CD4-positive, alpha-beta T cell treated with Interleukin-15 for 4 hours (primary cell): ENCODE measurements around the gene CIAO3.

Source experiments
- DNase-seq: peaks from one replicate; pipeline ENCODE4 v3.0.0-alpha.2; 2020; ENCODE audit warnings: low spot score

Gene CIAO3

DNA sequence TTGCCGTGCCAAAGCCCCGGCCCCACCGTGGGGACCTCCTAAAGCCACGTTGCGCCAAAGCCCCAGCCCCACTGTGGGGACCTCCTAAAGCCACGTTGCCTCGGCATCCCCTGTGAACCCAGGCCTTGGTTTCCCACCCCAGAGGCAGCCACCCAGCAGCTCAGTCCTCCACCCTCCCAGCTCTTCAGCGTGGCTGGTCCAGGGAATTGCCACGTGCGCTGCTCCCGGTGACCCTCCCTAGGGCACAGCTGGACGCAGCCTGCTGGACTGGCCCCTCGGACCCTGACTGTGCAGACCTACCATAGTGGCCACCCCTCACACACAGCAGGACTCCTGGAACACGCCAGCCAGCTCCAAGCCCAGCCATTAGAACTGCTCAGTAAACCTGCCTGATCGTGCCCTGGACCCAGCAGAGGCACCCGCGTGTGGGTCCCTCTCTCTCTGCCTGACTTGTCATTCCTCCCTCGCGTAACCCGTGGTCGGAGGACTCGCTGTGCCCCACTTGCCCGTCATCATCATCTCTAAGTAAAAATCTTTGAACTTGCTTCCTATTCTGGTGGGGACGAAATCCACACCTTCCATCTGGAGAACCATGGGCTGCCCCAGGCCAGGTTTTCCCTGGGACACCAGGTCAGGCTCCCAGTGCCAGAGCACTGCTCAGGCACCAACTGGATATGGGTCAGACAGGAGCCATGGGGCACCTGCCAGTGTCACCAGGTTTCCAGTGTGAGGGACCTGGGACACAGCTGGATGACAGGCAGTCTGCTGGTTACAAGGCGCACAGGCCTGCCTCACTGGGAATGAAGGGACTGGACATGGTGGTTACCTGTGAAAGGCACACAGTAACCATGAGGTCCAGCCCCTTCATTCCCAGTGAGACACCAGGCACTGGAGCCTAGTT lies 5.6 kb downstream of the CIAO3 start:
- no peak for DNase-seq

DNA sequence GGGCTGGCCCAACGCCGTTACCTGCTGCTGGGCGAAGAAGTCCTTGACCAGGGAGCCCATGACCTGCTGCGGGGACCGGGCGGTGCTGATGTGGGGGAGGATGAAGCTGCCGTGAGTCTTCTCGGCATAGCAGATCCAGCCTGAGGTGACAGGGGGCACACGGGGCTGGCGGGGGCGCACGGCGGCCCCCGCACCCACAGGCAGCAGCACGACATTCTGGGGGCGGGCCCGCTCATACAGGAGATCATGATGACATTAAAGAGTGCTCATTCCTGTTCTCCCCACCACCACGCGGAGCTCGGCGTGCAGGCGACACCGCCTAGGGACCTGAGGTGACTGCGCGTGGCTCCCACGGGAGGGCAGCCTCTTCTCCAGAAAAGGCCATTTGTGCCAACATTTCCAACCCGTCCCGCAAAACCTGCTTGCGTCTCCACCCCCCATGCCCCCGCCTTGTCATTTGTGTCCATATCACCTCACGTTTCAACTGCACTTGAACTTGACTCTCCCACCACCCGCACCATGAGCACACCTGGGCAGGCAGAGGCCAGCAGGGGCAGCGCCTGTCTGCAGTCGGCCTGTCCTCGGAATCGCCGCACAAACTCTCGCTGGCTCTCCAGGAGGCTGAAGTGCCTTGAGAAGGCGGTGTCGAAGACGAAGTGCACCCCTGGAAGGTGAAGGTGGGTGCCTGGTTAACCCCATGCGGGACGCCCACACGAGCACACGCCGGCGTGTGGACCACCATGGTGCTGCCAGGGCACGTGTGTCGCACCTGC lies 6.4 kb downstream of the CIAO3 start:
- no peak for DNase-seq

DNA sequence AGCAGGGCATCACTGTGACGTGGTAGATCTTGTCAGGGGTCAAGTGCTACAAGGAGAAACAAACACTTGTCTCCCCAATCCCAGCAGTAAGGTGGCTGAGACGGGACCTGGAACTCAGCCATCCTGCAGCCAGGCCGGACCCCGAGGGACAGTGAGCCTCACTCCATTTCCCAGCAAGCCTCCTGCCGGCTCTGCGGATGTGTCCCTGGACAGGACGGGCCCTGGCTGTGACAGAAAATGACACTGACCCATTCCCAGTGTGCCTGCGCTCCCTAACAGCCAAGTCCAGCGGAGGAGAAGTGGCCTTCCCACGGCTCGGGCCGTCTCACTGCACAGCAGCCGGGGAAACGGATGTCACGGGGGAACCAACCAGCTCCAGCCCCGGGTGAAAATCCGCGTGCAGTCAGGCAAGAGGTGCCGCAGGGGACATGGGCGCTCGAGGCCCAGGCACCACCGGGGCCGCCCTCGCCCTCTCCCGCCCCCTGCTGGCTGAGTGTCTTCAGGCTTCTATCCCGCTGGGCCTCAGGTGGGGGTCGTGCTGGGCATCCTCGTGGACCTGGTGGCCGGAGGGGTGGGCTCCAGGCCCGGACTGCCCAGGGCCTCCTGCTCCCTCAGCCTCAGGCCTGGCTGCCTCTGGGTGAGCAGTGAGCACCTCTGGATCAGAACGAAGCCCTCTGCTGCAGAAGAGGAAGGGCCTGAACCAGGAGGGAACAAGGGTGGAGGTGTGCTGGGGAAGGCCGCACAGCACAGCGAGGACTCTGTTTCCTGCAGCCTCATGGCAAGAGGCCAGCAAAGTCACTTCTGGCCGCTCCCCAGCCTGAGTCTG lies 7.2 kb downstream of the CIAO3 start:
- DNase-seq = no peak

DNA sequence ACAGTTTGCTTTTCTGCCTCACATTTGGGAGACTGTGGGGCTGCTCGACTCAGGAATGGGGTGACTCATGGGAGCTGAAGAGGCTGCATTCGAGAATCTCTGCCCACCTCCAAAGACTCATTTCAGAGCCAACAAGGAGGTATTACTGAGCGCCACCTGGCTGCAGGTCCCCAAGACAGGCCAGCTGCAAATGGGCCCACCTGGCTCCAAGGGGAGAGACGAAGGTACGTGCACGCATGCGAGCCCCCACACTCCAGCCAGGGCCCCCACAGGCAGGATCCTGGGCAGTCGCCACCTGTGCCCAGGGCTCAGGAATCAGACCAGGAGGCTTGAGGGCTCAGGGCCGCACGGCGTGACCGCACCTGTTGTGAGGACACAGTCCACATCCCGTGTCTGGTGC lies 7.9 kb downstream of the CIAO3 start:
- no peak for DNase-seq

DNA sequence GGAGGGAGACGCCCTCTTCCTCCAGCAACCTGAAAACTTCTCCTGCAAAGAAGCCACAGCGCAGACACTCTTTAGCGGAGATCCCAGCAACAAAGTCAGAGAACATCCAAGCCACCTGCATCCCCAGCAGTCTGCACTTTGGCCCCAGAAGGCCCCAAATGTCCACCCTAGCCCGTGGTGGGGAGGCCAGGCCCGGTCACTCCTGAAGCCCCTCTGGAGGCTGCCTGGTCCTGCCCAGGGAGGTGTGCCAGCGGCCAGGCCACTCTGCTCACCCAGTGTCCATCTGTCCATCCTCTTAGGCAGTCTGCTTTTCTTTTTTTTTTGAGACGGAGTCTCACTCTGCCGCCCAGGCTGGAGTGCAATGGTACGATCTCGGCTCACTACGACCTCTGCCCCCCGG lies 8.5 kb downstream of the CIAO3 start:
- no peak for DNase-seq

DNA sequence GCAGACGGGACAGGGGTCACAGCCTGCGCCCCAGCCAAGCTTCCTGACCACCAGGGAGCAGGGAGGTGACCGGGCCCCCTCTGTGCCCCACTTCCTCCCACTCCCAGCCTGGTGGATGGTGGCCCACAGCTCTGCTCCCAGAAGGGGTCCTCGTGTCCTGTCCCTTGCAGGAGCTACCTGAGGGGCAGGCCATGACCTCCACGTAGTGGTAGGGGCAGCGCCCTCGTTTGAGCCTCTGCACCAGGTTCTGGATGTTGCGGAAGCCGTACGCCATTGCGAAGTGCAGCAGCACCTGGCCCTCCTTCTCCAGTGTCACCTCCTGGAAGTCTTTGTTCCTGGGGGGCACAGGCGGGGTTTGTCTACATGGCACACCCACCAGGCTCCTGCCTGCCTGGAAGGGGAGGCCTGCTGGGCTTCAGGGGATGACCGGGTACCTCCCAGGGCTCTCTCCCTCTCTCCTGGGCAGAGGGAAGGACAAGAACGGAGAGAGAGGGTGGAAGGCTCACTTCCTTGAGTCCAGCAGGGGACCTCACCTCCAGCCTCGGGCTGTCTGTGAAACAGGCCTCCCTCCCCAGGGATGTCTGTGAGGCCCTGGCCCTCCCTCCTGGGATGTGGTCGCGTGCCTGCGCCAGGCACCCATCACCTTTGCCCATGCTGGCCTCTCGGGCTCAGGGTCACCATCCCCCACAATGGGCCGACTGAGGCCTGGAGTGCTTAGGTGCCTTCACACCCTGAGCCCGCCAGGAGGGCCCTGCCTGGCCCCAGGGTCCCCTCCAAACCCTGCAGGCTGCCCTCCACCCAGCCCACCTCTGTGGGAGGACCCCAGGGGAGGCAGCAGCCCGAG lies 9.9 kb downstream of the CIAO3 start:
- no peak for DNase-seq

DNA sequence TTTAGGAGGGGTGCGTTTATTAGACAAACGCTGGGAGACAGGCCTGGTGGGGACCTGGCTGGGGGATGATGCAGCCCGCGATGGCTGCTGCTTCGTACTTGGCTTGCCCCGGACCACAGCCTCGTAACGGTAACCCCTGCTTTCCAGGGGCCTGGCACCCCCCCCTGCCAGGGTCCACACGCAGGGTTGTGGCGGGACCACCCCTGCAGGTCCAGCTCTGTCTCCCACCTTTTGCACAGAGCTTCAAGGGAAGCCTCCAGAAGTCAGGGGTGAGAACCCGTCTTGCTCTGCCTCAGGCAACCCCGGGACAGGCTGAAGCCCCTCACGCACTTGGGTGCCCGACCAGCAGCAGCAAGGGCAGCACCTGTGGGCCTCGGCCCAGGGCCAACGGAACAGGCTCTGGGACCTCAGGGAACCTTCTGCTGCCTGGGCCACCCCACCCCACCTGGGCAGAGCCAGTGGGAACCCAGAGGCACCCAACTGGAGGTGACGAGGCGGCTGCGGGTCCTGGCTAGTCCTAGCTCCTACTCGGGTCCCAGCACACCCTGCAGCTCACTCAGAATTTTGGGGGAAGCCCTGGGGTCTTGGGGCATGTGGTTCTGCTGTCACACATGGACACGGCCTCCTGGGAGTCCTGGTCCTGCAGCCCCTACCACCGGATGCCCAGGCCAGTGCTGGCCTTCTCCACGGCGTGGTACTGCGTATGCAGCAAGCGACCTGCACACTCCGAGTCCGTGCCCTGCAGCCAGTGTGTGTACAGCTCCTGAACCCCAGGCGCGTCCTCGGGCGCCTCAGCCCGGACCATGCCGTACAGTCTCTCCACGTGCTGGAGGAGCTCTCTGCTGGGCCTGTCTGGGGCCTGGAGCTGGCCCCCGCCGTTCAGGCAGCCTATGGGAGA lies 10.8 kb downstream of the CIAO3 start:
- no peak for DNase-seq

DNA sequence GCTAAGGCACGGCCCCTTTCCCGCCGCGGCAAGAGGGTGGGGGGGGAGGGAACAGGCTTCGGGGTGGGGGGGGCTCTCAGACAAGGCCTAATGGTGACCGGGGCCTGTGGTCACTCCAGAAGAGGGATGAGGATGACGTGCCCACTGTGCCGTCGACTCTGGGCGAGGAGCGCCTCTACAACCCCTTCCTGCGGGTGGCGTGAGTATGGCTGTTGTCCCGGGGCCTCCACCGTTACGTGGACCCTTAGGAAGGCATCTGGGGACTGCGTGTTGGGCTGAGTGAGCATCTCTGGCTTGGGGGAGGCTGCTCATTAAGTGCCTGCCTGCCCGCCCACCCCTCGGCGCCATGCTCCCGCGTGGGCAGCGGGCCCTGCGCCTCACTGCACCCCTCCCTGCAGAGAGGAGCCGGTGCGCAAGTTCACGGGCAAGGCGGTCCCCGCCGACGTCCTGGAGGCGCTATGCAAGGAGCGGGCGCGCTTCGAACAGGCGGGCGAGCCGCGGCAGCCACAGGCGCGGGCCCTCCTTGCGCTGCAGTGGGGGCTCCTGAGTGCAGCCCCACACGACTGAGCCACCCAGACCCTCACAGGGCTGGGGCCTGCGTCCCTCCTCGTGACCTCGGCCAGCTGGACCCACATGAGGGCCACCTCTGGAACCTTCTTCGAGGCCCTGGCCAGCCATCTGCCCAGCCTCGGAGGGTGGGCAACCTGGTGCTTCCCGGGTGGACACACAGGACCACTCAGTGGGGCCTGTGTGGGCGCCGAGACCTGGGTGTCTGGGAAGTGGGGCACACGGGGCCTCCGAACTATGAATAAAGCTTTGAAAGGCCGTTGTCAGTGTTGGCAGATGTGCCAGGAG lies 11.7 kb downstream of the CIAO3 start:
- no peak for DNase-seq

DNA sequence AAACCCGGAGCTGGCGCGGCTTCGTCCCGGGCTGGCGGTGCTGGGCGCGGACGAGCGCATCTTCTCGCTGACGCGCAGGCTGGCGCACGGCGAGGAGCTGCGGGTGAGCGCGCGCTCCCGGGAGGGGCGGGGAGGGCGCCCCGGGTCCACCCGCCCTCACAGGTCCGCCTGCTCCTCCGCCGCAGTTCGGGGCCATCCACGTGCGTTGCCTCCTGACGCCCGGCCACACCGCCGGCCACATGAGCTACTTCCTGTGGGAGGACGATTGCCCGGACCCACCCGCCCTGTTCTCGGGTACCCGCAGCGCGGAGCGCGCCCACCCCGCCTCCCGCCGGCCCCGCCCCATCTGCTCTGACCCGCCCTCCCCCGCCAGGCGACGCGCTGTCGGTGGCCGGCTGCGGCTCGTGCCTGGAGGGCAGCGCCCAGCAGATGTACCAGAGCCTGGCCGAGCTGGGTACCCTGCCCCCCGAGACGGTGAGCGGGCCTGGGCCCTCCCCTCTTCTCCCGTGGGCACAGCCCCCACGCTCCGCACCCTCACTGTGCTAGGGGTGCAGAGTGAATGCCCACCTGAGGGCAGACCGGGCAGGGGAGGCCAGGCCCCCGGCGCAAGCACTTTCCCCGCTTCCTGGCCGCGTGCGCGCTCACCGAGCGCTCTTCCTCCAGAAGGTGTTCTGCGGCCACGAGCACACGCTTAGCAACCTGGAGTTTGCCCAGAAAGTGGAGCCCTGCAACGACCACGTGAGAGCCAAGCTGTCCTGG lies 12.5 kb downstream of the CIAO3 start:
- peak; percentile 50 for DNase-seq

DNA sequence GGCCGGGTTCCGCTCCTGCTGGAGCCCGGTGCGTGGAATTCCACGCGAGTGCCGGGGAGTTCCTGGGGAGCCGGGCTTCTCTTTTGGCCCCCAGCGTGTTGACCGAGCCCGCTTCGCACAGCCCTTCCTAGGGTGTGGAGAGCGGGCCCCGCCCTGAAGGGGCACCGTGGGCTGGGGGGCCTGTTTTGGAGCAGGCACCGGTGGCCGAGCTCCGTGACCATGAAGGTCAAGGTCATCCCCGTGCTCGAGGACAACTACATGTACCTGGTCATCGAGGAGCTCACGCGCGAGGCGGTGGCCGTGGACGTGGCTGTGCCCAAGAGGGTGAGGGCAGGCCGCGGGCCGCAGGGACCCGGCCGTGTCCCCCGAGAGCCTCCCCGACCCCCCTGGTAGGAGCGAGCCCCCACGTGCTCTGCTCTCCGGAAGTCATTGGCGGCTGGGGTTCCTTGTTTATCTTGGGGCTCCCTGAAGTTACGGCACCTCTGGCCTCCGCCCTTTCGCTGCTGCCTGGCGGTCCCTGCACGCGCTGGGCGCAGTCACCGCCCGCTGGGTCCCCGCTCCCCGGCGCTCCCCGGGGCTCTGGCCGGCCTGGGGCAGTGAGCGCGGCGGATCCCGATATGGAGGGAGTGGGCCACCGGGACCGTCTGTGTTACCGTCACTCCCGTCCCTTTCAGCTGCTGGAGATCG lies 13.4 kb downstream of the CIAO3 start:
- DNase-seq = no peak

DNA sequence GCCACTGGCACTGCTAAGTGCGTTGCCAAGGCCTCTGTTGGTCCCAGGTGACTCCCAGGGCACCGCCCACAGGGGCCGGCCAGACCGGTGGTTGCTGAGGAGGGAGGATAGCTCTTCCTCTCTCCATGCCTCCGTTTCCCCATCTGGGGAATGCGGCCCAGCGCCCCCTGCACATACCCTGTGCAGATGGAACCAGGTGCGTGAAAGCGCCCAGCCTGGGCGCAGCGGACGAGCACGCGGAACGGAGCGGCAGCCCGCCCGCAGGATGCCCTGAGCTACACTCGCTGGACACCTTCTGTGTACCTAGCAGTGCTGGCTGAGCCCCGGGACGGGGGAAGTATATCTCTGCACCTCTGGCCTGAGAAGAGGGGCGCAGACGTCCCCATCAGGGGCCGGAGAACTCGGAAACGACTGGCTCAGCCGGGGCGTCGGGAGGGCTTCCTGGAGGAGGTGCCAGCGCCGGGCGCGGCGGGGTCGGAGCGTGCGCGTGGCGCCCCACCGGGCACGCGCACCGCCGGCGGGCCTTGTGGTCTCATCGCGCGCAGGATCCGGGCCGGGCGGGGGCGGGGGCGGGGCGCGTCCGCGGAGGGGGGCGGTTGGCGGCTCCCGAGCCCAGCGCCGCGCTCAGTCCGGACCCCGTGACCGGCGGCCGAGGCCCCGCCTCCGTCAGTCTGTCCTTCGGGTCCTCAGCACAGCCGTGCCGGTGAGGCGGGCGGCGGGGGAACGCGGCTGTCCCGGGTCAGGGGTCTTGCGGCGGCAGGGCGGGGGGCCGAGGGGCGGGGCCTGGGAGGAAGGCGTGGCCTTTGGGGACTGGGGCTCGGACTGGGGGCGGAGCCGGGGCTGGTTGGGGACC lies 14.1 kb downstream of the CIAO3 start, which contains the start of the genes CCDC78 and HAGHL:
TSS of gene CCDC78 (minus strand) at position 6 of the 853 bp plus-strand sequence. CDS start 76 bp downstream, outside the sequence.
TSS of gene HAGHL (plus strand) at position 669 of the 853 bp plus-strand sequence. CDS start 404 bp downstream, outside the sequence.
- DNase-seq = peak; percentile 57

DNA sequence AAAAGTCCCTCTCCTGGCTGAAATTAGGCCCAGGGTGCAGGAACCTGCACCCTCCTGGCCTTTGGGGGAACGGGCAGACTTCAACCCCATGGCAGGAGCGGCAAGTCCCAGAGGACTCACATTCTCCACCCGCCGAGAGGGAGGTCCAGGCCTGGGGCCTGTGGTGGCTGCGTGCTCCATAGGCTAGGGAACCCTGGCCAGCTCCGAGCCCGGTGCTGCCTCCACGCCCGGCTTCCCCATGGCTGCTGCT lies 14.7 kb downstream of the CIAO3 start:
- no peak for DNase-seq

DNA sequence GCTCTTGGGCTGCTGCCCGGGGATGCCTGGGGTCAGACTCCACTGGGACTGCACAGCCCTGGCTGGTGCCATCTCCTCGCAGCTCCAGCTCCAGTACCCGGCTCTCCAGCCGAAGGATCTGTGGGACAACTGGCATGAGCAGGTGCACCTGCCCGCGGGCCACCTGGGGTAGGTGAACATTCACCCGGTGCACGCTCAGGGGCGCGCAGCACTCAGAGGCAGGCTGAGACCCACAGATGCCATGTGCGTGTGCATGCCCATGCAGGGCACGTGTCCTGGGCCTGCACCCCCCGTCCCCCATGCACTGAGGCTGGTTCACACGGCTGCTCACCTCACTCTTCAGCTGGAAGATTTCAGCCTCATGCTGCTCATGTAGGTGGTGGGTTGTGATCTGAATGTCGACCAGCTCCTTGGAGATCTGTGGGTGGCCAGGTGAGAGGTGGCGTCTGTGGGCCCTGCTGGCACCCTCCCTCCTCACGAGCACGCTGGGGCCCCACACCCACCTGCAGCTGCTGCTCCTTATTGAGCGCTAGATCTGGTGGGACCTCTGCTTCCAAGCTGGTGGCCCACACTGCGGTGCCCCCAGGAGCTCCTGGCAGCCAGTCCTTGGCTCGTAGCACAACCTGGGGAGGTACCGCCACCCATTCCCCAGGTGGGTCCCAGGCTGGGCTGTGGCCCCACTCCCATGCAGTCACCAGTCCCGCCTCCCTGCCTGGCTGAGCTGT lies 15.2 kb downstream of the CIAO3 start:
- DNase-seq = no peak

DNA sequence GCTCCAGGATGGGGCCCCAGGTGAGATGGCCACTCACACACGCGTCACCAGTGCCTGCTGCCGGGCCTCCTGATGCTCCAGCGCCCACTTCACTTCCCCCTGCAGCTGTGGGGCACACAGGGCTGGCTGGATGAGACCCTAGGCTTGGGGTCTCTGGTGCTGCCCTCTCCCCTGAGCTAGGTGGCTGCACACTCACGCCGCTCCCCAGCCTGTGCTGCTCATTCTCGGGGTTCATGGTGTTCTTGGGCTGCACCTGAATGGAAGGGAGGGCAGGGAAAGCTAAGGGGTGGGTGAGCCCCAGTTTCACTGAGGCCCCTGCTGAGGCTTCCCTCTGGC lies 15.8 kb downstream of the CIAO3 start:
- no peak for DNase-seq

DNA sequence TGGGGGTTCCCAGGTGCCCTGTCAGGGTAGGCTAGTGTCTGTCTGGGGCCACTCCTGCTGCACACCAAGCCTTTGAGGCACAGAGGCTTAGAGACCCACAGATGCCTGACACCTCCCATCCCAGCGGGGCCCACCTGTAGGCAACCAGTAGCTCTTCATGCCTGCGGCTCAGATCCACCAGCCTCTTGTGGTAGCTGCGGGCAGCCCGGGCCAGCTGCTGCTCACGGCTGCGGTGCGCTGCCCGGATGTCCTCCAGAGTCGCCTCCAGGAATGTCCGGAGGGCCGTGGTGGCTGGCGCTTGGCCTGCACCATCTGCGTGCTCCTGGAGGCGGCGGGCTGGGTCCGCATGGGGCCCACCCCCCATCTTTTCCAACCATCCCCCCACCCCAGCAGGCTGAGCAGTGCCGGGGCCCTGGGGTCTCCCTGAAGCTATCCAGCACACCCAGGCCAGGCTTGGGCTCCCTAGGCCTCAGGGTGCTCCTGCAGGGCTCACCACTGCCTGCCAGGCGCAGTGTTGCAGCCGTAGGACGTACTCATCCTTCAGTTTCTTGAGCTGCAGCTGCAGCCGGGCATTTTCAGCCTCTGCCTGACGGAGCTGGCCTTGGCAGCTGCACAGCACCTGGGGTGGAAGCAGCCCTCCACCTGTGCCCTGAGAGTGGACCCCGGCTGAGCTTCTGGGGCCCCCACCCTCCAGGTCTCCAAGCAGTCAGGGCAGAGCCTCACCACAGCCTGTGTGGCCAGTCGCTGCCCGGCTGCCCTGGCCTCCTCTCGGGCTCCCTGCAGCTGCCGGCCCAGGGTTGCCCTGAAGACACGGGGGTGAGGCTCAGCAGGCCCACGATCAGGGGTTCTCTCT lies 16.4 kb downstream of the CIAO3 start:
- no peak for DNase-seq

DNA sequence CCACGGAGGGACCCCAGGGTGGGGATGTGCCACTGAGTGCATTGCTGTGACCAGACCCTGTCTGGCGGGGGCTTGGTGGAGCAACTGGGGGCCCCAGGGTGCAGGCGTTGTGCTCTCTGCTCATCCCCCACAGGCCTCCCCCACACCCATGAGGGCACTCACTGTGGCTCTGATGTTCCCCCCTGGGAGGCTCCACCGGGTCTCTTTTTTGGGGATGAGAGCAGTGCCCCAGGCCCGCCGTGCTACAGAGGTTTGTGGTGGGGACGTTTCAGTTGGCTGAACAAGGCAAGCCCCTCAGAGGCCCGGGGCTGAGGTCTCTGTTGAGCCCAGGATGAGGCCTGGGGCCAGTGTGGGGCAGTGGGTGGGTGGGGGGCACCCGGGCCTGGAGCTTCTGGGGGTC lies 17.1 kb downstream of the CIAO3 start:
- no peak for DNase-seq
